ENCODE data around the gene CD200R1. TPM values are rescaled to one million over a fixed set of nuclear protein-coding genes. Genes with fewer than 3 reads are reported as not detected.

The CD200R1 gene
- total RNA-seq, 2 donors from 2014 or later, result 0.37 to 0.83 TPM

DNA sequence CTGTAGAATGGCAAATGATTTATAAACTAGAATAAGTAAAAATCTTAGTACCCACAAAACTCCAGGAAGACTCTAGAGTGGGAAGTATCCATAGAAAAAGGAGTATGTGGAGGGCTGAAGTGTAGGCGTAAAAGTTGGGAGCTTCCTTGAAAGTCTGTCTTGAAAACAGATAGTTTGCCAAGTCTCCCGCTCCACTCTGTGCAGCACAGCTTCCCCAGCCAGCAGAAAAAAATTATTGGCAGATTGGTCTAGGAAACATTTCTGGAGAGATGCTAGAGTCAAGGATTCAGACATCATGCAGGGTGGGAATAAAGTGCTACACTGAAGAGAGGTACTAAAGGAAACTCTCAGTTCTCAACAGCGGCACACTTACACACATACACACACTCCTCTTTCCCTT is 74.8 kb downstream of the CD200R1 start:
- TF ChIP-seq, protein P1, sequence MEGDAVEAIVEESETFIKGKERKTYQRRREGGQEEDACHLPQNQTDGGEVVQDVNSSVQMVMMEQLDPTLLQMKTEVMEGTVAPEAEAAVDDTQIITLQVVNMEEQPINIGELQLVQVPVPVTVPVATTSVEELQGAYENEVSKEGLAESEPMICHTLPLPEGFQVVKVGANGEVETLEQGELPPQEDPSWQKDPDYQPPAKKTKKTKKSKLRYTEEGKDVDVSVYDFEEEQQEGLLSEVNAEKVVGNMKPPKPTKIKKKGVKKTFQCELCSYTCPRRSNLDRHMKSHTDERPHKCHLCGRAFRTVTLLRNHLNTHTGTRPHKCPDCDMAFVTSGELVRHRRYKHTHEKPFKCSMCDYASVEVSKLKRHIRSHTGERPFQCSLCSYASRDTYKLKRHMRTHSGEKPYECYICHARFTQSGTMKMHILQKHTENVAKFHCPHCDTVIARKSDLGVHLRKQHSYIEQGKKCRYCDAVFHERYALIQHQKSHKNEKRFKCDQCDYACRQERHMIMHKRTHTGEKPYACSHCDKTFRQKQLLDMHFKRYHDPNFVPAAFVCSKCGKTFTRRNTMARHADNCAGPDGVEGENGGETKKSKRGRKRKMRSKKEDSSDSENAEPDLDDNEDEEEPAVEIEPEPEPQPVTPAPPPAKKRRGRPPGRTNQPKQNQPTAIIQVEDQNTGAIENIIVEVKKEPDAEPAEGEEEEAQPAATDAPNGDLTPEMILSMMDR (IDR thresholded peaks at IDR 0.05), result no peak
- H3K27ac ChIP-seq, result no peak overlapping the region
- no peaks in the 10 kb centered on the region for H3K4me1 ChIP-seq
- H3K4me3 ChIP-seq, result no peak overlapping the region
- H3K27me3 ChIP-seq, result no peaks in the 10 kb centered on the region
- DNase-seq (ENCODE audit: low spot score), result no peak
- H3K36me3 ChIP-seq, result no peaks in the 10 kb centered on the region
- H3K9me3 ChIP-seq, result peaks cover 0 to 12% of the 10 kb centered on the region in 2 donors

DNA sequence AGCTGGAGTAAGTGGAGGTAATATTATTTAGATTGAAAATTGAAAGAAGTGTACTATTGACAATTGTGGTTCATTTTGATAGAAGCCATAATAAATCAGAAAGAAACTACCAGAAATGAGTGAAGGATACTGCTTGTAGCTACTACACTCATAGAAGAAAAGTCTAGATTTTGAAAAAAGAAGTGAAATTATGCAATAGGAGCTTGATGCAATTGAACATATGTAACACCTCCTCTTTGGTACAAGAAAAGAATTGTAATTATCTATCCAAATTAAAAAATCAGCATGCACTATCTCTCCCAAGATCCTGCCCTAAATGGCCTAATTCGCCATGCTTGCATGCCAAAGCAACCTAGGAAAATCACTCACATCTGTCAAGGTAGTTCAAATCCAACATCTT is 77.1 kb downstream of the CD200R1 start:
- no peak overlapping the region for H3K27ac ChIP-seq
- no peak overlapping the region for H3K4me3 ChIP-seq
- DNase-seq (ENCODE audit: low spot score), result no peak

DNA sequence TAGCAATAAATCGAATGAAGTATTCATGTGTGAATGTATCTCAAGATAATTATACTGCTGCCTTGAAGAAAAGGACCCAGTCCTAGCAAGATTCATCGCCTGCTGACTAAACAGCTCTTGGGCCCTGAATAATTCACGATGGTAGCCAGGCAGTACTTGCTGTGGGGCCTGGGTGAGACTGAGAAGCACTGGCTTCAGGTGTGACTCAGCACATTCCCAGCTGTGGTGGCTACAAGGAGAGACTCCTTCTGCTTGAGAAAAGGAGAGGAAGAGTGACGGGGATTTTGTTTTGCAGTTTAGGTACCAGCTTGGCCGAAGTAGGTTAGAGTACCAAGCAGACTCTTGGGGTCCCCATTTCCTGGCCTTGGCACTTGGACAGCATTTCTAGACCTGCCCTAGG is 80.6 kb downstream of the CD200R1 start:
- Histone ChIP-seq H3K27ac (no peak overlapping the region), H3K36me3 (no peaks in the 10 kb centered on the region), H3K4me1 (no peaks in the 10 kb centered on the region), H3K4me3 (no peak overlapping the region), H3K27me3 (no peaks in the 10 kb centered on the region), H3K9me3 (no peaks in the 10 kb centered on the region)
- TF ChIP-seq, protein P1 (IDR thresholded peaks at IDR 0.05), result no peak
- no peak for DNase-seq (ENCODE audit: low spot score)

More for the DNA sequence above, 77.1 kb downstream of the CD200R1 start:
- Histone ChIP-seq H3K4me1 (no peaks in the 10 kb centered on the region), H3K27me3 (no peaks in the 10 kb centered on the region), H3K36me3 (no peaks in the 10 kb centered on the region), H3K9me3 (no peaks in the 10 kb centered on the region)
- TF ChIP-seq, protein P1 (IDR thresholded peaks at IDR 0.05), result no peak

DNA sequence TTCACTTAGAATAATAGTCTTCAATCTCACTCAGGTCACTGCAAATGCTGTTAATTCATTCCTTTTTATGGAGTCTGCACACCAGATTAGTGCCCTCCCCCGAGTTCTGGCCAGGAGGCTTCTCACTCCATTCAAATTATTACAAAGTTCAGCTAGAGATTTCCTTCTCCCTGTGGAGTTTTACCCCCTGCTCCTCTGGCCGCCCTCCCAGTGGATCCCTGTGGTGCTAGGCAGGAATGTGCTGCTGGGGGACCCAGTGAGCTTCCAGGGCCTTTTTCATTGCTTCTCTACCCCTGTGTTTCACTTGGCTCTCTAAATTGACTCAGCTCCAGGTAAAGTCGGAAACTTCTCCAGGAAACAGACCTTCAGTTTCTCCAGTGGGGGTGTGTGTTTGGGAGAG is 85.5 kb downstream of the CD200R1 start:
- Histone ChIP-seq H3K27me3 (no peaks in the 10 kb centered on the region), H3K27ac (no peak overlapping the region), H3K36me3 (no peaks in the 10 kb centered on the region), H3K4me1 (no peaks in the 10 kb centered on the region), H3K9me3 (no peaks in the 10 kb centered on the region), H3K4me3 (no peak overlapping the region)
- no peak for DNase-seq (ENCODE audit: low spot score)
- TF ChIP-seq, protein P1 (IDR thresholded peaks at IDR 0.05), result no peak

DNA sequence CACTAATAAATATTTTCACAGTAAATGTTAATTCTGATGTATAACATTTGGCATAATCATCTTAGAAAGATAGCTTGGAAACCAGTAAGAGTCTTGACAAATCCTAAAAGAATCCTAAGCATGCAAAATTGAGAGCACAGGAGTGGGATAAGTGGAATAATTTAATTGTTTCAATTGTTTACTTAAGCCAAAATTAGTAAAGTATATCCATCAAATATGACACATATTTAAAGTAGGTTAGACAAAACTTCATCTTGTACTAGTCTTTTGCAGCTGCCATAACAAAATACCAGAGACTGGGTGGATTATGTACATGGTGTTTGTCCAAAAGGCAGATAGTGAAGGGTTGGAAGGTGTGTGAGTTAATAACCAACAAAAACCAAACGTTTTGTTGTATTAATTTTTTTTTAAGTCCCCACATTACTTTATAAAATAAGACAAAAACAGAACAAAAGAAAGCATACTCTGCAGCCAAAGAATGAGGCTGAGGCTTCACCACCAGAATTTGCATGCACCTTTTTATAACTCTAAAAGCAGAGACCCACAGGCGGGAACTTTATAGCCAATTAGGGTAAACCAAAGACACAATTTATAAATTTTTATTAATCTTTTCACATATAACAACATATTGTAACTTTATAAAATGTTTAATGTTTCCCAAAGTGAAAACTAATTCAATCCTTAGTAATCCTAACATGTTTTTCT is 86.4 kb downstream of the CD200R1 start:
- H3K4me1 ChIP-seq, result no peaks in the 10 kb centered on the region
- no peak for DNase-seq (ENCODE audit: low spot score)
- TF ChIP-seq, protein P1 (IDR thresholded peaks at IDR 0.05), result no peak
- H3K27me3 ChIP-seq, result no peaks in the 10 kb centered on the region
- no peak overlapping the region for H3K27ac ChIP-seq
- H3K36me3 ChIP-seq, result no peaks in the 10 kb centered on the region
- no peak overlapping the region for H3K4me3 ChIP-seq
- no peaks in the 10 kb centered on the region for H3K9me3 ChIP-seq

All from right atrium auricular region (tissue), 2 donors.